H1 (cell line): Measurements from ENCODE around the gene EBLN2. TPM values are rescaled to one million over a fixed set of nuclear protein-coding genes. Genes with fewer than 3 reads are reported as not detected.

Experiments
- ATF3 ChIP-seq: IDR thresholded peaks from 2 replicates; pipeline ENCODE4 v1.6.1; 2011; ENCODE audit warnings: low read depth, mild to moderate bottlenecking, low read length; ENCODE audit not compliant: insufficient read depth
- BACH1 ChIP-seq: IDR thresholded peaks from 2 replicates; pipeline ENCODE4 v1.6.1; 2012; ENCODE audit warnings: low read length, improper control_type of control experiment
- CBX5 ChIP-seq: fragments of 300-800, 300-1000 bp; sonication (generic); IDR thresholded peaks from 2 replicates; pipeline ENCODE4 v1.7.1; 2016; ENCODE audit warnings: antibody characterized with exemption, low read length, low read depth
- CTCF ChIP-seq, 3 experiments: IDR thresholded peaks; 1 replicate in 2 of 3; 2 replicates in 1 of 3; pipeline versions ENCODE4 v1.5.1 to v1.6.1; 2011; ENCODE audit warnings: low read length in 3 of 3, mild to moderate bottlenecking in 3 of 3, inconsistent platforms in 2 of 3, low read depth in 1 of 3, moderate library complexity in 1 of 3; ENCODE audit not compliant: insufficient read depth in 1 of 3; ENCODE audit errors: control extremely low read depth in 1 of 3
- HDAC6 ChIP-seq: IDR thresholded peaks from one replicate; pipeline ENCODE4 v1.7.1; 2012; ENCODE audit warnings: low read depth, mild to moderate bottlenecking, inconsistent platforms, low read length, moderate library complexity
- JUND ChIP-seq: IDR thresholded peaks from 2 replicates; pipeline ENCODE4 v1.6.1; 2011; ENCODE audit warnings: mild to moderate bottlenecking, improper control_type of control experiment, low read length
- KDM4A ChIP-seq: IDR thresholded peaks from one replicate; pipeline ENCODE4 v1.7.1; 2012; ENCODE audit warnings: low read depth, mild to moderate bottlenecking, moderate library complexity, low read length, inconsistent platforms; ENCODE audit not compliant: severe bottlenecking
- KDM5A ChIP-seq: fragments of 200-600 bp; IDR thresholded peaks from 2 replicates; pipeline ENCODE4 v1.7.1; 2012; ENCODE audit warnings: mild to moderate bottlenecking, low read length, inconsistent platforms, mixed read lengths
- RNF2 ChIP-seq: fragments of 200-900, 300-1000 bp; sonication (generic); IDR thresholded peaks from 2 replicates; pipeline ENCODE4 v1.7.1; 2016; ENCODE audit warnings: borderline replicate concordance, low read depth, mild to moderate bottlenecking, antibody characterized with exemption, low read length; ENCODE audit not compliant: poor library complexity, severe bottlenecking; ENCODE audit errors: missing control alignments
- SRF ChIP-seq: IDR thresholded peaks from 2 replicates; pipeline ENCODE4 v1.6.1; 2011; ENCODE audit warnings: mild to moderate bottlenecking, low read depth, low read length, moderate library complexity
- TCF12 ChIP-seq: IDR thresholded peaks from 2 replicates; pipeline ENCODE4 v1.6.1; 2011; ENCODE audit warnings: low read depth, mild to moderate bottlenecking, low read length
- polyA plus RNA-seq, 7 experiments: library from polyadenylated mRNA; depleted of rRNA in 3 of 7; stranded (reverse) in 5 of 7; unstranded in 2 of 7; fragments of >200 nt in 5 of 7; fragments of 200-250 nt in 2 of 7; gene quantifications; 1 replicate in 5 of 7; 2 replicates in 1 of 7; 4 replicates in 1 of 7; pipeline versions ENCODE4 v1.2.1 to v1.2.3, GENCODE V29; 2011 to 2013; ENCODE audit warnings: missing spikeins in 2 of 7, mixed read lengths in 2 of 7
- total RNA-seq: library from RNA; stranded (reverse); fragmentation: NEBNext Ultra II Directional; extraction: Animal tissue kit (Norgen Biotek cat#: 25700); gene quantifications from 2 replicates; pipeline ENCODE4 v1.2.1, GENCODE V29; 2021

EBLN2 gene
- total and polyA plus RNA-seq, 2 of the 8 experiments (the other 6 are each of a cell fraction or from before 2014, with no cell fraction given): 1.9 to 3.8 TPM

DNA sequence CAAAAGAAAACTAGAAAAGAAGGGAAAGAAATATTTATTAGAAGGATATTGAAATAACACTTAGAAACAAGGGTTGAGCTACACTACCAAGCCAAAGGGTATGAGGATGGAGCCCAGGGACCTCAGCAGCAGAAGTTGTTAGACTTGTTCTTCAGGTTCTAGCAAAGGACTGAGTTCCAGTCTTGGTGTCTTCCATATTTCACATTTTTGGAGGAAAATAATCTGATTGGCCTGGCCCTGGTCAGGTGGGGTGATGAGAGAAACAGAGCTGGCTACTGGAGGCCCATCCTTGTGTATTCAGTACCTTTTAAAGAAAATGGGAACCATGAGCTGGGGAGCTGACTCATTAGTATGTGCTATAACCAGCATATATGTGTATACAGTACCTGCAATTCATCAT, 36.6 kb upstream of the EBLN2 start (continued):
- TF ChIP-seq CTCF (IDR thresholded peaks at IDR 0.05; ENCODE audit: control extremely low read depth in 1 of 3, insufficient read depth in 1 of 3, low read depth in 1 of 3, low read length in 3 of 3) (no peak), SRF (no peak), HDAC6 (no peak), CBX5 (no peak), KDM5A (no peak), RNF2 (no peak), JUND (no peak), TCF12 (no peak), ATF3 (no peak), BACH1 (no peak), KDM4A (no peak)
- TF ChIP-seq, all 59 proteins: peak for 0
